H1 (cell line): ENCODE results near the gene OR5B21. TPM values are rescaled to one million over a fixed set of nuclear protein-coding genes. Genes with fewer than 3 reads are reported as not detected.

Experiments
- CTCF ChIA-PET: fragments of 300-600 bp; sonication (Branson Sonifier 250); formaldehyde crosslinking; loops from one replicate; lab custom pipeline; 2021; ENCODE audit not compliant: partially characterized antibody; lab: Charles Lee
- POLR2A ChIA-PET: fragments of 300-600 bp; sonication (Branson Sonifier 250); formaldehyde crosslinking; loops from one replicate; lab custom pipeline; 2021; ENCODE audit warnings: inconsistent platforms; ENCODE audit not compliant: partially characterized antibody; lab: Charles Lee
- DNase-seq, 2 experiments: peaks; one replicate each; pipeline versions ENCODE4 v3.0.0 to v3.0.0-alpha.2; 2010 to 2022; ENCODE audit warnings: low spot score in 2 of 2, low read depth in 1 of 2, mixed read lengths in 1 of 2
- FAIRE-seq: peaks from 2 replicates; lab custom pipeline; 2011; peaks lifted over from hg19 to GRCh38; lab: Jason Lieb, UNC
- H2AFZ ChIP-seq: 2 replicates; pipeline ENCODE4 v1.8.1; 2012; ENCODE audit warnings: low read length, inconsistent platforms
- H2AK5ac ChIP-seq: 2 replicates; pipeline ENCODE4 v1.6.1; 2013; ENCODE audit warnings: low read depth, low read length
- H2BK120ac ChIP-seq: replicated peaks from 2 replicates; pipeline ENCODE3; 2013; ENCODE audit warnings: low read depth, low read length, inconsistent platforms
- H2BK12ac ChIP-seq: 2 replicates; pipeline ENCODE4 v1.6.1; 2013; ENCODE audit warnings: low read depth, low read length
- H2BK15ac ChIP-seq: 2 replicates; pipeline ENCODE4 v1.6.1; 2013; ENCODE audit warnings: low read length
- H2BK20ac ChIP-seq: 2 replicates; pipeline ENCODE4 v1.6.1; 2013; ENCODE audit warnings: low read length
- H2BK5ac ChIP-seq: 2 replicates; pipeline ENCODE4 v1.6.1; 2013; ENCODE audit warnings: low read depth, low read length
- H3K14ac ChIP-seq: 2 replicates; pipeline ENCODE4 v1.6.1; 2013; ENCODE audit warnings: inconsistent platforms; ENCODE audit not compliant: insufficient read length
- H3K18ac ChIP-seq: 2 replicates; pipeline ENCODE4 v1.6.1; 2013; ENCODE audit warnings: low read length; ENCODE audit errors: extremely low read depth
- H3K23ac ChIP-seq: 2 replicates; pipeline ENCODE4 v1.6.1; 2013; ENCODE audit warnings: inconsistent platforms; ENCODE audit not compliant: insufficient read length
- H3K23me2 ChIP-seq: 2 replicates; pipeline ENCODE4 v1.6.1; 2013; ENCODE audit warnings: low read depth, low read length
- H3K27ac ChIP-seq: 2 replicates; pipeline ENCODE4 v1.6.1; 2011; ENCODE audit warnings: low read depth, low read length, inconsistent platforms
- H3K27me3 ChIP-seq, 4 experiments: replicated peaks in 1 of 4; 1 replicate in 1 of 4; 2 replicates in 3 of 4; pipeline versions ENCODE4 v1.6.1 to v1.8.1; 2011 to 2013; ENCODE audit warnings: low read length in 3 of 4, mild to moderate bottlenecking in 3 of 4, inconsistent platforms in 2 of 4, mixed read lengths in 2 of 4, moderate library complexity in 1 of 4; ENCODE audit not compliant: control insufficient read depth in 3 of 4, insufficient read depth in 3 of 4; ENCODE audit errors: extremely low read depth in 1 of 4
- H3K36me3 ChIP-seq, 4 experiments: 2 replicates each; pipeline versions ENCODE4 v1.6.1 to v1.8.1; 2011 to 2013; ENCODE audit warnings: mild to moderate bottlenecking in 4 of 4, low read length in 3 of 4, moderate library complexity in 2 of 4, control low read depth in 1 of 4, inconsistent platforms in 1 of 4; ENCODE audit not compliant: insufficient read depth in 4 of 4, control insufficient read depth in 2 of 4
- H3K4ac ChIP-seq: replicated peaks from 2 replicates; pipeline ENCODE3; 2013; ENCODE audit warnings: low read length, low read depth, mixed read lengths, inconsistent platforms; ENCODE audit not compliant: insufficient read length
- H3K4me1 ChIP-seq, 4 experiments: replicated peaks in 1 of 4; 1 replicate in 1 of 4; 2 replicates in 3 of 4; pipeline versions ENCODE4 v1.6.1 to v1.8.1; 2011 to 2013; ENCODE audit warnings: low read length in 3 of 4, inconsistent platforms in 2 of 4, mixed read lengths in 1 of 4; ENCODE audit not compliant: insufficient read depth in 4 of 4, control insufficient read depth in 3 of 4
- H3K4me2 ChIP-seq, 2 experiments: 2 replicates each; pipeline versions ENCODE4 v1.6.1 to v1.8.1; 2011 to 2013; ENCODE audit warnings: low read depth in 2 of 2, low read length in 2 of 2, control low read depth in 1 of 2, inconsistent platforms in 1 of 2, mild to moderate bottlenecking in 1 of 2; ENCODE audit not compliant: insufficient read depth in 1 of 2
- H3K4me3 ChIP-seq, 4 experiments: fragments of 200-600, 300-600 bp in 1 of 4; sonication (generic), shearing (Covaris generic), sonication (Bioruptor Twin) in 1 of 4; 2 replicates each; pipeline versions ENCODE4 v1.5.1 to v1.8.1; 2011 to 2016; ENCODE audit warnings: low read length in 4 of 4, low read depth in 3 of 4, control low read depth in 2 of 4, inconsistent platforms in 2 of 4, mild to moderate bottlenecking in 2 of 4, mixed read lengths in 1 of 4, moderate library complexity in 1 of 4; ENCODE audit not compliant: insufficient read depth in 2 of 4; ENCODE audit errors: extremely low read depth in 1 of 4
- H3K56ac ChIP-seq: replicated peaks from 2 replicates; pipeline ENCODE3; 2013; ENCODE audit warnings: low read depth, mild to moderate bottlenecking, mixed read lengths, low read length, inconsistent platforms; ENCODE audit not compliant: insufficient read length
- H3K79me1 ChIP-seq: 2 replicates; pipeline ENCODE4 v1.6.1; 2013; ENCODE audit warnings: low read depth, low read length, control low read depth
- H3K79me2 ChIP-seq, 2 experiments: 2 replicates each; pipeline versions ENCODE4 v1.6.1 to v1.8.1; 2012 to 2013; ENCODE audit warnings: low read length in 2 of 2, mild to moderate bottlenecking in 2 of 2, inconsistent platforms in 1 of 2; ENCODE audit not compliant: insufficient read depth in 2 of 2, control insufficient read depth in 1 of 2
- H3K9ac ChIP-seq, 4 experiments: replicated peaks in 1 of 4; 1 replicate in 1 of 4; 2 replicates in 3 of 4; pipeline versions ENCODE4 v1.6.1 to v1.8.1; 2011 to 2013; ENCODE audit warnings: low read depth in 3 of 4, low read length in 3 of 4, control low read depth in 2 of 4, mild to moderate bottlenecking in 2 of 4, moderate library complexity in 2 of 4, inconsistent platforms in 1 of 4; ENCODE audit errors: extremely low read depth in 1 of 4
- H3K9me3 ChIP-seq, 2 experiments: 2 replicates each; pipeline versions ENCODE4 v1.6.1 to v1.8.1; 2012 to 2013; ENCODE audit warnings: mild to moderate bottlenecking in 2 of 2, moderate library complexity in 2 of 2, control low read depth in 1 of 2, inconsistent platforms in 1 of 2, low read depth in 1 of 2, low read length in 1 of 2, mixed read lengths in 1 of 2; ENCODE audit not compliant: insufficient read depth in 2 of 2
- H4K20me1 ChIP-seq, 2 experiments: replicated peaks in 1 of 2; 2 replicates each; pipeline versions ENCODE3 to v1.8.1; 2011 to 2013; ENCODE audit warnings: inconsistent platforms in 2 of 2, low read length in 2 of 2, mild to moderate bottlenecking in 1 of 2; ENCODE audit not compliant: insufficient read depth in 2 of 2, control insufficient read depth in 1 of 2
- H4K5ac ChIP-seq: 2 replicates; pipeline ENCODE4 v1.6.1; 2013; ENCODE audit warnings: low read length, low read depth, mixed read lengths, inconsistent platforms; ENCODE audit not compliant: insufficient read length
- H4K8ac ChIP-seq: 2 replicates; pipeline ENCODE4 v1.8.0; 2013; ENCODE audit warnings: mild to moderate bottlenecking, moderate library complexity, low read length, inconsistent platforms; ENCODE audit not compliant: insufficient read depth; ENCODE audit errors: extremely low read depth
- H4K91ac ChIP-seq: replicated peaks from 2 replicates; pipeline ENCODE3; 2013; ENCODE audit warnings: low read length, mixed read lengths, inconsistent platforms; ENCODE audit not compliant: insufficient read length
- HDAC6 ChIP-seq: IDR thresholded peaks from one replicate; pipeline ENCODE4 v1.7.1; 2012; ENCODE audit warnings: low read depth, mild to moderate bottlenecking, inconsistent platforms, low read length, moderate library complexity
- JUN ChIP-seq: IDR thresholded peaks from 2 replicates; pipeline ENCODE4 v1.6.1; 2011; ENCODE audit warnings: low read depth, mild to moderate bottlenecking, improper control_type of control experiment, low read length
- JUND ChIP-seq: IDR thresholded peaks from 2 replicates; pipeline ENCODE4 v1.6.1; 2011; ENCODE audit warnings: mild to moderate bottlenecking, improper control_type of control experiment, low read length
- KDM1A ChIP-seq: fragments of 200-600, 300-600 bp; sonication (generic); IDR thresholded peaks from 2 replicates; pipeline ENCODE4 v1.7.1; 2016; ENCODE audit warnings: mild to moderate bottlenecking, low read length, borderline replicate concordance
- KDM4A ChIP-seq: IDR thresholded peaks from one replicate; pipeline ENCODE4 v1.7.1; 2012; ENCODE audit warnings: low read depth, mild to moderate bottlenecking, moderate library complexity, low read length, inconsistent platforms; ENCODE audit not compliant: severe bottlenecking
- PHF8 ChIP-seq: fragments of 200-600 bp; sonication (generic); conservative IDR thresholded peaks from 2 replicates; pipeline ENCODE4 v1.7.1; 2012; ENCODE audit warnings: low read depth, mild to moderate bottlenecking, inconsistent platforms, low read length, moderate library complexity
- POLR2A ChIP-seq, 2 experiments: IDR thresholded peaks; 1 replicate in 1 of 2; 2 replicates in 1 of 2; pipeline ENCODE4 v1.6.1; 2011; ENCODE audit warnings: low read depth in 2 of 2, low read length in 2 of 2, mild to moderate bottlenecking in 2 of 2; ENCODE audit errors: control extremely low read depth in 1 of 2
- POLR2AphosphoS5 ChIP-seq: IDR thresholded peaks from 2 replicates; pipeline ENCODE4 v1.6.1; 2011; ENCODE audit warnings: low read depth, low read length
- RXRA ChIP-seq: IDR thresholded peaks from 2 replicates; pipeline ENCODE4 v1.6.1; 2011; ENCODE audit warnings: low read depth, mild to moderate bottlenecking, low read length, moderate library complexity; ENCODE audit not compliant: insufficient read depth
- TBP ChIP-seq: IDR thresholded peaks from 2 replicates; pipeline ENCODE4 v1.6.1; 2011; ENCODE audit warnings: low read depth, low read length, improper control_type of control experiment
- TCF12 ChIP-seq: IDR thresholded peaks from 2 replicates; pipeline ENCODE4 v1.6.1; 2011; ENCODE audit warnings: low read depth, mild to moderate bottlenecking, low read length
- TEAD4 ChIP-seq: IDR thresholded peaks from 2 replicates; pipeline ENCODE4 v1.6.1; 2012; ENCODE audit warnings: low read depth, low read length, inconsistent platforms, mixed read lengths
- USF2 ChIP-seq: IDR thresholded peaks from 2 replicates; pipeline ENCODE4 v1.6.1; 2011; ENCODE audit warnings: low read length, improper control_type of control experiment
- WGBS, 2 experiments: shearing (Covaris generic) in 1 of 2; methylation state at CpG; one replicate each; pipeline versions ENCODE4 v1.1.6 to v1.1.7; 2013 to 2015; ENCODE audit warnings: low lambda C conversion rate in 2 of 2, mixed read lengths in 2 of 2, inconsistent platforms in 1 of 2, low coverage in 1 of 2, missing lambda C conversion rate in 1 of 2; ENCODE audit not compliant: insufficient replicate concordance in 2 of 2, insufficient coverage in 1 of 2, insufficient read length in 1 of 2; ENCODE audit errors: extremely low coverage in 1 of 2, missing lambda C conversion rate in 1 of 2; 5-methylcytosine and 5-hydroxymethylcytosine counted together
- polyA plus RNA-seq, 7 experiments: library from polyadenylated mRNA; depleted of rRNA in 3 of 7; stranded (reverse) in 5 of 7; unstranded in 2 of 7; fragments of >200 nt in 5 of 7; fragments of 200-250 nt in 2 of 7; gene quantifications; 1 replicate in 5 of 7; 2 replicates in 1 of 7; 4 replicates in 1 of 7; pipeline versions ENCODE4 v1.2.1 to v1.2.3, GENCODE V29; 2011 to 2013; ENCODE audit warnings: missing spikeins in 2 of 7, mixed read lengths in 2 of 7
- total RNA-seq: library from RNA; stranded (reverse); fragmentation: NEBNext Ultra II Directional; extraction: Animal tissue kit (Norgen Biotek cat#: 25700); gene quantifications from 2 replicates; pipeline ENCODE4 v1.2.1, GENCODE V29; 2021
- TF ChIP-seq, protein P1 (sequence below): IDR thresholded peaks from 2 replicates; pipeline ENCODE4 v1.6.1; 2012; ENCODE audit warnings: inconsistent platforms

OR5B21 gene
- total and polyA plus RNA-seq, 2 of the 8 experiments (the other 6 are each of a cell fraction or from before 2014, with no cell fraction given), result not detected

DNA sequence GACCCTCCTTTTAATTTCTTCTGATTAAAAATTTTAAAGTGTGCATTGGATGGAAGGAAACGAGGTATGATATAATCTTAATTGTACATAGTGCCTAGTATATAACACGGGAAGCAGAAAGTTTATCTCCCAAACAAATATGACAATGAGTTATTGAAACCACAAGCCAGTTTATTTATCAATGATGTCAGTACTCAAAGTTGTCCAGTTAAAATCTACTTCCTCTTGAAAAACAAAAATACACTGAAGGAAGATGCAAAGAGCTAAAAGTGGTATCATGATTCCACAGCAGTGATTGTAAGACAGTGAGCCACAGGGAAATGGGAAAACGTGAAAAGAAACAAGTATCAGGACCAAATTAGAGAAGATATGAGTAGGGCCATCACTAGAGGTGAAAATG lies 18.8 kb upstream of the OR5B21 start:
- no peak for FAIRE-seq
- no peak overlapping the region for H2BK5ac ChIP-seq
- no peaks in the 10 kb centered on the region for H3K79me1 ChIP-seq
- H4K5ac ChIP-seq, result no peak overlapping the region
- H3K4me1 ChIP-seq, result peaks cover 0 to 3% (median 0%) of the 10 kb centered on the region in 4 experiments; a peak in 2 of 7 replicates
- H3K9me3 ChIP-seq, result peaks cover 0 to 8% of the 10 kb centered on the region in 2 experiments; a peak in 1 of 4 replicates
- H2AK5ac ChIP-seq, result no peak overlapping the region
- H3K23me2 ChIP-seq, result no peaks in the 10 kb centered on the region
- no peak for DNase-seq
- no peak overlapping the region for H3K9ac ChIP-seq
- no peaks in the 10 kb centered on the region for H4K20me1 ChIP-seq
- H3K27ac ChIP-seq, result no peak overlapping the region
- H3K14ac ChIP-seq, result no peak overlapping the region
- H3K79me2 ChIP-seq, result no peaks in the 10 kb centered on the region
- no peak overlapping the region for H4K91ac ChIP-seq
- no peak overlapping the region for H3K18ac ChIP-seq
- H3K4me3 ChIP-seq, result no peak overlapping the region
- no peak overlapping the region for H2BK20ac ChIP-seq
- no peak overlapping the region for H3K4ac ChIP-seq
- CTCF ChIA-PET, result interaction anchor here (1.0 to 2.3 kb wide), 5 partner anchors 10 to 708 kb away, joined by 3 to 8 read pairs (median 5); no protein-coding TSS in a partner anchor
- no peak overlapping the region for H2AFZ ChIP-seq
- WGBS, 2 experiments, result 87% methylated on average over 3 of the region's 3 CpGs; no CpG with 5 or more reads in 1 of the 2 experiments
- H3K36me3 ChIP-seq, result peaks cover 0 to 1% (median 0%) of the 10 kb centered on the region in 4 experiments; a peak in 1 of 8 replicates
- no peaks in the 10 kb centered on the region for H3K27me3 ChIP-seq
- H2BK120ac ChIP-seq, result no peak overlapping the region
- no peak overlapping the region for H3K23ac ChIP-seq
- no peak overlapping the region for H2BK15ac ChIP-seq
- no peak overlapping the region for H4K8ac ChIP-seq
- H2BK12ac ChIP-seq, result no peak overlapping the region
- no peak overlapping the region for H3K4me2 ChIP-seq
- POLR2A ChIA-PET, result no interaction called here
- H3K56ac ChIP-seq, result no peak overlapping the region
- no peak for TF ChIP-seq TCF12
- TF ChIP-seq KDM4A, result no peak
- no peak for TF ChIP-seq TEAD4
- no peak for TF ChIP-seq RXRA
- TF ChIP-seq JUN, result no peak
- TF ChIP-seq USF2, result no peak
- TF ChIP-seq KDM1A, result no peak
- no peak for TF ChIP-seq TBP
- TF ChIP-seq, protein P1, sequence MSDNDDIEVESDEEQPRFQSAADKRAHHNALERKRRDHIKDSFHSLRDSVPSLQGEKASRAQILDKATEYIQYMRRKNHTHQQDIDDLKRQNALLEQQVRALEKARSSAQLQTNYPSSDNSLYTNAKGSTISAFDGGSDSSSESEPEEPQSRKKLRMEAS, result no peak
- no peak for TF ChIP-seq HDAC6
- no peak for TF ChIP-seq JUND
- no peak for TF ChIP-seq POLR2AphosphoS5
- TF ChIP-seq POLR2A (IDR thresholded peaks at IDR 0.05; ENCODE audit: control extremely low read depth in 1 of 2, low read depth in 2 of 2, low read length in 2 of 2), result no peak
- TF ChIP-seq PHF8, result no peak
